GM10266 (cell line): ENCODE results near the gene SEC61A1.

Experiments used
- DNase-seq: peaks from one replicate; pipeline ENCODE4 v3.0.0; 2012; ENCODE audit errors: extremely low spot score
- CTCF ChIP-seq: IDR thresholded peaks from 2 replicates; pipeline ENCODE4 v1.5.1; 2012; ENCODE audit warnings: mild to moderate bottlenecking, low read depth; ENCODE audit not compliant: control insufficient read depth, insufficient read depth; ENCODE audit errors: missing control alignments

SEC61A1 gene

GRCh38 chr3:128082546-128082945 is 30.3 kb downstream of the SEC61A1 start:
- DNase-seq: no peak
- TF ChIP-seq CTCF: no peak

DNA sequence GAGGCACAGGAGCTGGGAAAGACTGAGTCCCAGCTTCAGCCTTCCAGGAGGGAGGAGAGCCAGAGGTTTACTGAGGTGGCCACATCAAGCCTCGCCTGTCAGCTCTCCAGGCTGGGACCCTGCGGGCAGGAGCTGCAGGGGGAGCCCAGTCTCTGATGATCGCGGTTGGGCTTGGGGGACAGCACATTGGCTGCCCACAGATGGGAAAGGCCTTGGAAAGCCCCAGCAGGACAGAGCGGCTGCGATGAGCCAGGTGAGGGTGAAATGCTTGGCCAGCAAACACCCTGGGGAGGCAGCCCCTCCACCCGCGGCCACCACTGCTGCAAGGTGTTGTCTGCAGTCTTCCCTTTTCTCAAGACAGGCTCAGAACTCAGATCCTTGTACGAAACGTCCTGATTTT is 31.2 kb downstream of the SEC61A1 start:
- DNase-seq: no peak
- no peak for TF ChIP-seq CTCF

DNA sequence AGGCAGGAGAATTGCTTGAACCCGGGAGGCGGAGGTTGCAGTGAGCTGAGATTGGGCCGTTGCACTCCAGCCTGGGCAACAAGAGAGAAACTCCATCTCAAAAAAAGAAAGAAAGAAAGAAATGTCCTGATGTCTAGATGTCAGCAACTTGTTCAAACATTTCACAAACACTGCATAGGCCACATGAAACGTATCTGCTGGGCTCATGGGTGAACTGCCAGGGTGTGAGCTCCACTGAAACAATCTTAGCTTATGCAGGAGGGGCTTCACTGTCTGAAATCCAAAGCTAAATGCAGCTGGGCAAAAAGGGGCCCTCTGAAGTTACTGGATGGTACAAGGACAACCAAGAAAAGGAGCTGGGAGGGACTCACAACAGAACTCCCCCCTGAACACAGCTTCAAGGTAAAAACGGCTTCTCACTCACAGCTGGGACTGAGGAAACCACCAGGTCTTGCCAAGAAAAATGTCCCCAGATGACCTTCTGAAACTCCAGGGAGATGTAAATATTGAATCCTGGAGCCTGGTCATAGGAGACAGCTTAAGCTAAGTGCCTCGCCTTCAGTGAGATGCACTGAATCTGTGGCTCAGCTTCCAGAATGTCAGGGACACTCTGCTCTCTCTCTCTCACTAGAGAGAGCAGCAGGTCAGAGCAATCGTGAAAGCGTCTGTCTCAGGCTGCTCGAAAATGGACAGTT is 31.9 kb downstream of the SEC61A1 start:
- no peak for DNase-seq
- no peak for TF ChIP-seq CTCF

- no peak for TF ChIP-seq CTCF
- no peak for DNase-seq
These were observed 32.4 kb downstream of the SEC61A1 start for GRCh38 chr3:128084675-128085021.

GRCh38 chr3:128089135-128089534 is 36.9 kb downstream of the SEC61A1 start:
- no peak for DNase-seq
- TF ChIP-seq CTCF: no peak

DNA sequence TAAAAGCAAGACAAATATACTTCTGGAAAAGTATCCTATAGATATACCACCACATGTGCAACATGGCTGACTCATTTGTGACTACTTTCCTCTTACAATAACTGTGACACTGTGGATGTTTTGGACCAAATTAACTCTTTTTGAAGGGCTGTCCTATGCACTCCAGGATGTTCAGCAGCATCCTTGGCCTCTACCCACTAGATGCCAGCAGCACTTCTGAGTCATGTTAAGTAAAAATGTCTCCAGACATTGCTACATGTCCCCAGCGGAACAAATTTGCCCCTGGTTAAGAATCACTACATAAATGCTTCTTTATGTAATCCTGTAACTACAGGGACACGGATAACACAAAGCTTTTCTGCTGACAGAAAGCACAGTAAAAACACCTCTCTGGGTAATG is 39.3 kb downstream of the SEC61A1 start:
- DNase-seq: no peak
- no peak for TF ChIP-seq CTCF

GRCh38 chr3:128094295-128095151 is 42.3 kb downstream of the SEC61A1 start:
- TF ChIP-seq CTCF: no peak
- no peak for DNase-seq
